ENCODE measurements around the gene RHEBL1. TPM values are rescaled to one million over a fixed set of nuclear protein-coding genes. Genes with fewer than 3 reads are reported as not detected.
A peak's percentile ranks its signal among the peaks of the same experiment; 100 is the strongest.

Gene RHEBL1
- total RNA-seq, 1 experiment from 2014 or later: 9.0 TPM

- Mint-ChIP-seq H3K36me3 (no peaks in the 10 kb centered on the region), H3K9me3 (no peaks in the 10 kb centered on the region), H3K4me3 (peak overlapping the region; percentile 61), H3K27me3 (ENCODE audit: low read depth) (peaks cover 100% of the 10 kb centered on the region), H3K4me1 (peaks cover 50% of the 10 kb centered on the region), H3K27ac (no peak overlapping the region)
- DNase-seq (ENCODE audit: low spot score) (peak; percentile 53), ATAC-seq (peak; percentile 5; the same call in 1 of the 2 replicates)
- POLR2A ChIA-PET: no interaction called here
- CTCF ChIA-PET: interaction anchor here (0.5 to 6.5 kb wide), 18 partner anchors 14 to 237 kb away, joined by 3 to 216 read pairs (median 19); partner anchors contain the start of genes DDN, KMT2D, LMBR1L and PRPH
- peak; percentile 62; the same call in 1 of the 2 replicates for TF ChIP-seq ETV6 (CRISPR knock-in tag; IDR thresholded peaks at IDR 0.05)
- no peak for TF ChIP-seq SOX15 (CRISPR knock-in tag; IDR thresholded peaks at IDR 0.05)
These were observed 20.3 kb upstream of the RHEBL1 start for GRCh38 chr12:49089821-49090773.

GRCh38 chr12:49088932-49089330, 19.2 kb upstream of the RHEBL1 start:
- POLR2A ChIA-PET: interaction anchor here (1.1 kb wide), 1 partner anchor 42 kb away, joined by 4 read pairs; the partner anchor contains the start of gene TUBA1B
- Mint-ChIP-seq H3K4me1 (peaks cover 46% of the 10 kb centered on the region), H3K9me3 (0 out of 2 replicates have a peak, but pooled peaks cover 4% of the 10 kb centered on the region), H3K36me3 (no peaks in the 10 kb centered on the region), H3K27me3 (ENCODE audit: low read depth) (peaks cover 97% of the 10 kb centered on the region), H3K4me3 (peak overlapping the region; percentile 50), H3K27ac (no peak overlapping the region)
- DNase-seq (ENCODE audit: low spot score) (no peak), ATAC-seq (no peak)
- TF ChIP-seq ATF1 (CRISPR knock-in tag; IDR thresholded peaks at IDR 0.05) (no peak), JUN (CRISPR knock-in tag; IDR thresholded peaks at IDR 0.05) (no peak), ZNF416 (CRISPR knock-in tag; IDR thresholded peaks at IDR 0.05) (no peak), IRF2 (CRISPR knock-in tag; IDR thresholded peaks at IDR 0.05; ENCODE audit: borderline replicate concordance, low read depth) (no peak), MYBL2 (CRISPR knock-in tag; IDR thresholded peaks at IDR 0.05) (no peak), USF1 (CRISPR knock-in tag; IDR thresholded peaks at IDR 0.05) (no peak), ESRRA (CRISPR knock-in tag; IDR thresholded peaks at IDR 0.05; ENCODE audit: borderline replicate concordance) (no peak), IRF1 (CRISPR knock-in tag; IDR thresholded peaks at IDR 0.05) (no peak), FOXP4 (CRISPR knock-in tag; IDR thresholded peaks at IDR 0.05) (no peak), MAX (CRISPR knock-in tag; IDR thresholded peaks at IDR 0.05) (no peak), HMGA2 (CRISPR knock-in tag; IDR thresholded peaks at IDR 0.05) (no peak)
- CTCF ChIA-PET: interaction anchor here (0.6 to 6.5 kb wide), 58 partner anchors 10 to 465 kb away, joined by 3 to 216 read pairs (median 6); partner anchors contain the start of genes DDN, KMT2D, LMBR1L and PRKAG1

- Mint-ChIP-seq H3K4me3 (peak overlapping the region; percentile 50), H3K4me1 (peaks cover 40% of the 10 kb centered on the region), H3K36me3 (no peaks in the 10 kb centered on the region), H3K27me3 (ENCODE audit: low read depth) (peaks cover 92% of the 10 kb centered on the region), H3K27ac (no peak overlapping the region), H3K9me3 (0 out of 2 replicates have a peak, but pooled peaks cover 4% of the 10 kb centered on the region)
- ChIA-PET CTCF (interaction anchor here (0.6 to 6.5 kb wide), 58 partner anchors 10 to 465 kb away, joined by 3 to 216 read pairs (median 6); partner anchors contain the start of genes DDN, KMT2D, LMBR1L and PRKAG1), POLR2A (interaction anchor here (1.1 kb wide), 1 partner anchor 42 kb away, joined by 4 read pairs; the partner anchor contains the start of gene TUBA1B)
- ATAC-seq (peak; percentile 78), DNase-seq (ENCODE audit: low spot score) (peak; percentile 75)
- TF ChIP-seq ATF1 (CRISPR knock-in tag; IDR thresholded peaks at IDR 0.05) (no peak), ZNF423 (CRISPR knock-in tag; IDR thresholded peaks at IDR 0.05) (peak; percentile 80), CTCF (IDR thresholded peaks at IDR 0.05) (peak; percentile 83), RELA (CRISPR knock-in tag; IDR thresholded peaks at IDR 0.05; ENCODE audit: borderline replicate concordance) (no peak), ETV6 (CRISPR knock-in tag; IDR thresholded peaks at IDR 0.05) (0 out of 2 replicates have a peak, but pooled peaks have one; percentile 25), HMGXB4 (CRISPR knock-in tag; IDR thresholded peaks at IDR 0.05) (0 out of 2 replicates have a peak, but pooled peaks have one; percentile 42), IRF1 (CRISPR knock-in tag; IDR thresholded peaks at IDR 0.05) (no peak)
These were observed 18.6 kb upstream of the RHEBL1 start for GRCh38 chr12:49088150-49088931.
